Measurements from ENCODE around the gene EGFL7. TPM values are rescaled to one million over a fixed set of nuclear protein-coding genes. Genes with fewer than 3 reads are reported as not detected.

Gene EGFL7
- total RNA-seq, 1 experiment from 2014 or later = 38.0 TPM

- Histone ChIP-seq H3K18ac (ENCODE audit: insufficient read length, low read depth, low read length) (no peak overlapping the region), H3K14ac (ENCODE audit: insufficient read depth, low read length) (no peak overlapping the region), H3K79me1 (ENCODE audit: insufficient read depth, low read depth, low read length, poor library complexity, severe bottlenecking) (no peaks in the 10 kb centered on the region), H3K27ac (ENCODE audit: insufficient read length, low read depth, low read length) (no peak overlapping the region), H4K20me1 (ENCODE audit: control insufficient read depth, insufficient read depth, insufficient read length) (peaks cover 7% of the 10 kb centered on the region), H3K23me2 (ENCODE audit: insufficient read length, low read depth, low read length, poor library complexity, severe bottlenecking) (no peaks in the 10 kb centered on the region), H3K9me3 (ENCODE audit: control insufficient read depth, low read depth, low read length) (no peaks in the 10 kb centered on the region), H2BK12ac (ENCODE audit: insufficient read length, low read depth, low read length) (no peak overlapping the region), H4K5ac (ENCODE audit: insufficient read length, low read depth, low read length) (no peak overlapping the region), H2BK120ac (ENCODE audit: low read depth, low read length, poor library complexity, severe bottlenecking) (no peak overlapping the region), H3K9ac (ENCODE audit: extremely low read depth, insufficient read length, low read length) (no peak overlapping the region), H2AFZ (ENCODE audit: low read length) (no peak overlapping the region), H3K27me3 (ENCODE audit: insufficient read depth, low read length) (no peaks in the 10 kb centered on the region), H4K8ac (replicated peaks; ENCODE audit: insufficient read length, low read depth, low read length) (peak overlapping the region; percentile 3), H2BK20ac (ENCODE audit: low read depth, low read length, poor library complexity, severe bottlenecking) (no peak overlapping the region), H3K56ac (ENCODE audit: insufficient read length, low read depth, low read length) (no peak overlapping the region), H3K4ac (ENCODE audit: low read depth, low read length) (no peak overlapping the region), H4K91ac (ENCODE audit: insufficient read length, low read depth, low read length) (no peak overlapping the region), H3K23ac (ENCODE audit: insufficient read length, low read depth, low read length) (no peak overlapping the region), H3K4me2 (ENCODE audit: insufficient read depth, insufficient read length, low read length) (no peak overlapping the region), H2BK15ac (ENCODE audit: low read depth, low read length) (no peak overlapping the region), H2AK5ac (ENCODE audit: insufficient read length, low read length) (no peak overlapping the region), H3K4me1 (ENCODE audit: insufficient read depth, low read length) (no peaks in the 10 kb centered on the region), H3K79me2 (ENCODE audit: insufficient read depth, low read length) (no peaks in the 10 kb centered on the region), H3T11ph (ENCODE audit: low read length) (no peak overlapping the region), H2BK5ac (ENCODE audit: insufficient read length, low read length) (no peak overlapping the region)
- Mint-ChIP-seq H3K27ac (no peak overlapping the region; a peak in 1 of 7 replicates), H3K9me3 (no peaks in the 10 kb centered on the region), H3K27me3 (ENCODE audit: low read depth) (peaks cover 8% of the 10 kb centered on the region), H3K36me3 (ENCODE audit: insufficient read depth in 1 of 3, low read depth in 3 of 3) (no peaks in the 10 kb centered on the region), H3K4me3 (no peak overlapping the region), H3K4me1 (0 out of 4 replicates have a peak, but pooled peaks cover 0 to 2% of the 10 kb centered on the region in 2 experiments)
- TF ChIP-seq, protein P1, sequence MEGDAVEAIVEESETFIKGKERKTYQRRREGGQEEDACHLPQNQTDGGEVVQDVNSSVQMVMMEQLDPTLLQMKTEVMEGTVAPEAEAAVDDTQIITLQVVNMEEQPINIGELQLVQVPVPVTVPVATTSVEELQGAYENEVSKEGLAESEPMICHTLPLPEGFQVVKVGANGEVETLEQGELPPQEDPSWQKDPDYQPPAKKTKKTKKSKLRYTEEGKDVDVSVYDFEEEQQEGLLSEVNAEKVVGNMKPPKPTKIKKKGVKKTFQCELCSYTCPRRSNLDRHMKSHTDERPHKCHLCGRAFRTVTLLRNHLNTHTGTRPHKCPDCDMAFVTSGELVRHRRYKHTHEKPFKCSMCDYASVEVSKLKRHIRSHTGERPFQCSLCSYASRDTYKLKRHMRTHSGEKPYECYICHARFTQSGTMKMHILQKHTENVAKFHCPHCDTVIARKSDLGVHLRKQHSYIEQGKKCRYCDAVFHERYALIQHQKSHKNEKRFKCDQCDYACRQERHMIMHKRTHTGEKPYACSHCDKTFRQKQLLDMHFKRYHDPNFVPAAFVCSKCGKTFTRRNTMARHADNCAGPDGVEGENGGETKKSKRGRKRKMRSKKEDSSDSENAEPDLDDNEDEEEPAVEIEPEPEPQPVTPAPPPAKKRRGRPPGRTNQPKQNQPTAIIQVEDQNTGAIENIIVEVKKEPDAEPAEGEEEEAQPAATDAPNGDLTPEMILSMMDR (conservative IDR thresholded peaks at IDR 0.05) = no peak
- WGBS (ENCODE audit: extremely low coverage, insufficient read length, low lambda C conversion rate) = no CpG with 5 or more reads among the region's 12 CpGs
- DNase-seq = no peak
Observed at GRCh38 chr9:136630662-136630992, 32.1 kb upstream of the EGFL7 start.

Data from H9 (cell line).